Progenitor cell of endocrine pancreas (in vitro differentiated cells): ENCODE data around the gene NTSR1. TPM values are rescaled to one million over a fixed set of nuclear protein-coding genes. Genes with fewer than 3 reads are reported as not detected.

Experiments
- DNase-seq: peaks from one replicate; pipeline ENCODE4 v3.0.0; 2021; ENCODE audit warnings: low spot score; ENCODE audit not compliant: unreplicated experiment
- H3K27ac Mint-ChIP-seq: 2 replicates; pipeline ENCODE4 v1.8.0; 2021; ENCODE audit warnings: mild to moderate bottlenecking, moderate library complexity, mixed read lengths
- H3K27me3 Mint-ChIP-seq: 2 replicates; pipeline ENCODE4 v1.8.0; 2021; ENCODE audit warnings: mixed read lengths
- H3K36me3 Mint-ChIP-seq: 2 replicates; pipeline ENCODE4 v1.8.0; 2022; ENCODE audit warnings: mixed read lengths; ENCODE audit not compliant: insufficient read depth
- H3K4me1 Mint-ChIP-seq: 2 replicates; pipeline ENCODE4 v1.8.0; 2021; ENCODE audit warnings: low read depth, mixed read lengths
- H3K4me3 Mint-ChIP-seq: 2 replicates; pipeline ENCODE4 v1.8.0; 2021; ENCODE audit warnings: low read depth, mild to moderate bottlenecking, moderate library complexity, mixed read lengths
- H3K9me3 Mint-ChIP-seq: 2 replicates; pipeline ENCODE4 v1.8.0; 2021; ENCODE audit warnings: low read depth, mixed read lengths
- total RNA-seq: library from RNA; stranded (reverse); gene quantifications from 2 replicates; pipeline ENCODE4 v1.2.1, GENCODE V29; 2021
- TF ChIP-seq, protein P1 (sequence below): fragments of 200-600 bp; sonication (generic); IDR thresholded peaks from one replicate; pipeline ENCODE4 v1.5.0; 2021; ENCODE audit warnings: antibody characterized with exemption, mild to moderate bottlenecking; ENCODE audit not compliant: unreplicated experiment

NTSR1 gene
- total RNA-seq, 1 donor from 2014 or later: not detected

GRCh38 chr20:62734881-62735280, 26.2 kb downstream of the NTSR1 start:
- no peaks in the 10 kb centered on the region for H3K36me3 Mint-ChIP-seq
- no peak overlapping the region for H3K27ac Mint-ChIP-seq
- H3K4me1 Mint-ChIP-seq: no peaks in the 10 kb centered on the region
- H3K4me3 Mint-ChIP-seq: no peak overlapping the region
- peaks cover 32% of the 10 kb centered on the region for H3K27me3 Mint-ChIP-seq
- DNase-seq: no peak
- no peaks in the 10 kb centered on the region for H3K9me3 Mint-ChIP-seq
- TF ChIP-seq, protein P1, sequence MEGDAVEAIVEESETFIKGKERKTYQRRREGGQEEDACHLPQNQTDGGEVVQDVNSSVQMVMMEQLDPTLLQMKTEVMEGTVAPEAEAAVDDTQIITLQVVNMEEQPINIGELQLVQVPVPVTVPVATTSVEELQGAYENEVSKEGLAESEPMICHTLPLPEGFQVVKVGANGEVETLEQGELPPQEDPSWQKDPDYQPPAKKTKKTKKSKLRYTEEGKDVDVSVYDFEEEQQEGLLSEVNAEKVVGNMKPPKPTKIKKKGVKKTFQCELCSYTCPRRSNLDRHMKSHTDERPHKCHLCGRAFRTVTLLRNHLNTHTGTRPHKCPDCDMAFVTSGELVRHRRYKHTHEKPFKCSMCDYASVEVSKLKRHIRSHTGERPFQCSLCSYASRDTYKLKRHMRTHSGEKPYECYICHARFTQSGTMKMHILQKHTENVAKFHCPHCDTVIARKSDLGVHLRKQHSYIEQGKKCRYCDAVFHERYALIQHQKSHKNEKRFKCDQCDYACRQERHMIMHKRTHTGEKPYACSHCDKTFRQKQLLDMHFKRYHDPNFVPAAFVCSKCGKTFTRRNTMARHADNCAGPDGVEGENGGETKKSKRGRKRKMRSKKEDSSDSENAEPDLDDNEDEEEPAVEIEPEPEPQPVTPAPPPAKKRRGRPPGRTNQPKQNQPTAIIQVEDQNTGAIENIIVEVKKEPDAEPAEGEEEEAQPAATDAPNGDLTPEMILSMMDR: no peak

- H3K27ac Mint-ChIP-seq: no peak overlapping the region
- H3K36me3 Mint-ChIP-seq: no peaks in the 10 kb centered on the region
- H3K27me3 Mint-ChIP-seq: peaks cover 32% of the 10 kb centered on the region
- H3K9me3 Mint-ChIP-seq: no peaks in the 10 kb centered on the region
- DNase-seq: no peak
- TF ChIP-seq, protein P1: no peak
- no peak overlapping the region for H3K4me3 Mint-ChIP-seq
- H3K4me1 Mint-ChIP-seq: no peaks in the 10 kb centered on the region
Measured at GRCh38 chr20:62735331-62735821, 26.7 kb downstream of the NTSR1 start.

DNA sequence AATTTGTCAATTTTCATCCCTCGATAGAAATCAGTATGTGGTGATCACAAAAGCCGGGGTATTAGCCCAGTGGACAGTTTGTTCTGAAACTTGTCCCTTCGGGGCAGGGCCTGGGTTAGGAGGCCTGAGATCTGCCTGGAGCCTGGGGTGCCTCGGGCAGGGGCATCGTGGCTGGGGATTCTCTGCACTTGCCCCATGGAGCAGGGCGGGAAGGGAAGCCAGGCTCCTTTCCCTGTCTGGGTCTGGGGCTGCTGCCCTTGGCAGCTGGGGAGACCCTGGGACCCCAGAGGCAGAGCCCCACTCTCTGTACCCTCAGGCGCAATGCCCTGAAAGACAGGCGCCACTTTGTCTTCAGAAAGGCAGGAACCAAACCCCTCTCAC, 27.4 kb downstream of the NTSR1 start:
- TF ChIP-seq, protein P1: no peak
- Mint-ChIP-seq H3K9me3 (no peaks in the 10 kb centered on the region), H3K27me3 (peaks cover 27% of the 10 kb centered on the region), H3K36me3 (no peaks in the 10 kb centered on the region), H3K4me1 (no peaks in the 10 kb centered on the region), H3K27ac (no peak overlapping the region), H3K4me3 (no peak overlapping the region)
- no peak for DNase-seq

DNA sequence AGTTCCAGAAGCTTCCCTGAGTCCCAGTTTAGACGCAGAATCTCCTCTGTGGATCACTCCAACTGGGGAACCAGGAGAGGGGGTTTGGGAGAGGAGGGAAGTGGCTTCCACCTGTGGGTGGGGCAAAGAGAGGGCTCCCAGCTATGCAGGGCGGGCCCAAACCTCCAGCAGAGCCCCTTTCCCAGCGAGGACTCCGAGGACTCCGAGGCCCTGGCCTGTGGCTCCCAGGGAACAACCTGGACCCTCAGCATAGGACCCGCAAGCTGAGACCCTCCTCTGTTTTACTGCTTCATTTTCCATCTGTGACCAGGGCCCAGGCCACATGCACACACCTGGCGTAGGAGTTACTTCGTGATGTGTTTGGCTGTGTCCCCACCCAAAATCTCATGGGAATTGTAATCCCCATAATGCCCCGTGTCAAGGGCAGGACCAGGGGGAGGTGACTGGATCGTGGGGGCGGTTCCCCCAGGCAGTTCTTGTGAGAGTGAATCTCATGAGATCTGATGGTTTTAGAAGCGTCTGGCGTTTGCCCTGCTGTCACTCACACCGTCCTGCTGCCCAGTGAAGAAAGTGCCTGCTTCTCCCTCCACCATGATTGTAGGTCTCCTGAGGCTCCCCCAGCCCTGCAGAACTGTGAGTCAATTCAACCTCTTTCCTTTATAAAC, 27.9 kb downstream of the NTSR1 start:
- Mint-ChIP-seq H3K4me1 (no peaks in the 10 kb centered on the region), H3K36me3 (no peaks in the 10 kb centered on the region), H3K4me3 (no peak overlapping the region), H3K27me3 (peaks cover 27% of the 10 kb centered on the region), H3K9me3 (no peaks in the 10 kb centered on the region), H3K27ac (no peak overlapping the region)
- no peak for DNase-seq
- TF ChIP-seq, protein P1: no peak

- DNase-seq: no peak
- Mint-ChIP-seq H3K36me3 (no peaks in the 10 kb centered on the region), H3K27ac (no peak overlapping the region), H3K9me3 (no peaks in the 10 kb centered on the region), H3K4me3 (no peak overlapping the region), H3K4me1 (no peaks in the 10 kb centered on the region), H3K27me3 (peaks cover 26% of the 10 kb centered on the region)
- TF ChIP-seq, protein P1: no peak
Measured at GRCh38 chr20:62737271-62737811, 28.7 kb downstream of the NTSR1 start.
